ENCODE data around the gene ZNF511. TPM values are rescaled to one million over a fixed set of nuclear protein-coding genes. Genes with fewer than 3 reads are reported as not detected.

ZNF511 gene
- total RNA-seq, 1 experiment from 2014 or later, result 89.4 TPM

- Histone ChIP-seq H4K20me1 (ENCODE audit: control insufficient read depth, insufficient read depth, insufficient read length) (no peaks in the 10 kb centered on the region), H3K79me2 (ENCODE audit: insufficient read depth, low read length) (peaks cover 9% of the 10 kb centered on the region; the same call in 1 of the 2 replicates), H2BK12ac (ENCODE audit: insufficient read length, low read depth, low read length) (no peak overlapping the region), H2BK20ac (ENCODE audit: low read depth, low read length, poor library complexity, severe bottlenecking) (no peak overlapping the region), H3K56ac (ENCODE audit: insufficient read length, low read depth, low read length) (no peak overlapping the region), H3K9ac (ENCODE audit: extremely low read depth, insufficient read length, low read length) (no peak overlapping the region), H2BK5ac (ENCODE audit: insufficient read length, low read length) (no peak overlapping the region), H2AK5ac (ENCODE audit: insufficient read length, low read length) (no peak overlapping the region), H3K9me3 (ENCODE audit: control insufficient read depth, low read depth, low read length) (no peaks in the 10 kb centered on the region), H3K23ac (ENCODE audit: insufficient read length, low read depth, low read length) (no peak overlapping the region), H3K4me2 (ENCODE audit: insufficient read depth, insufficient read length, low read length) (no peak overlapping the region), H4K91ac (ENCODE audit: insufficient read length, low read depth, low read length) (no peak overlapping the region), H3K18ac (ENCODE audit: insufficient read length, low read depth, low read length) (no peak overlapping the region), H2BK120ac (ENCODE audit: low read depth, low read length, poor library complexity, severe bottlenecking) (no peak overlapping the region), H3K4ac (ENCODE audit: low read depth, low read length) (no peak overlapping the region), H3K23me2 (ENCODE audit: insufficient read length, low read depth, low read length, poor library complexity, severe bottlenecking) (peaks cover 9% of the 10 kb centered on the region), H4K5ac (ENCODE audit: insufficient read length, low read depth, low read length) (no peak overlapping the region), H2BK15ac (ENCODE audit: low read depth, low read length) (no peak overlapping the region), H2AFZ (ENCODE audit: low read length) (no peak overlapping the region), H3K14ac (ENCODE audit: insufficient read depth, low read length) (no peak overlapping the region), H3K4me1 (ENCODE audit: insufficient read depth, low read length) (no peaks in the 10 kb centered on the region), H3T11ph (ENCODE audit: low read length) (no peak overlapping the region), H4K8ac (replicated peaks; ENCODE audit: insufficient read length, low read depth, low read length) (no peak overlapping the region), H3K79me1 (ENCODE audit: insufficient read depth, low read depth, low read length, poor library complexity, severe bottlenecking) (peaks cover 14% of the 10 kb centered on the region), H3K27ac (ENCODE audit: insufficient read length, low read depth, low read length) (no peak overlapping the region), H3K27me3 (ENCODE audit: insufficient read depth, low read length) (no peaks in the 10 kb centered on the region)
- no peak for TF ChIP-seq CTCF (conservative IDR thresholded peaks at IDR 0.05)
- no CpG with 5 or more reads among the region's 5 CpGs for WGBS (ENCODE audit: extremely low coverage, insufficient read length, low lambda C conversion rate)
- no peak overlapping the region for H3K4me3 Mint-ChIP-seq
- H3K36me3 Mint-ChIP-seq (ENCODE audit: insufficient read depth in 1 of 3, low read depth in 3 of 3), result peaks cover 6 to 23% (median 15%) of the 10 kb centered on the region in 3 experiments
- H3K27me3 Mint-ChIP-seq (ENCODE audit: low read depth), result no peaks in the 10 kb centered on the region
- DNase-seq, result no peak
- no peak overlapping the region for H3K27ac Mint-ChIP-seq
- no peaks in the 10 kb centered on the region; a peak in 4 of 5 replicates for H3K9me3 Mint-ChIP-seq
- H3K4me1 Mint-ChIP-seq, result peaks cover 11 to 14% of the 10 kb centered on the region in 2 experiments
Observed at GRCh38 chr10:133306097-133306476, 2.6 kb upstream of the ZNF511 start.
